Measurements from ENCODE around the gene SEC24D. TPM values are rescaled to one million over a fixed set of nuclear protein-coding genes. Genes with fewer than 3 reads are reported as not detected.

Gene SEC24D
- total RNA-seq, 6 donors from 2014 or later: 33.5 to 86.7 (median 50.3) TPM

GRCh38 chr4:118821590-118822293 lies 14.2 kb downstream of the SEC24D start:
- WGBS, 2 donors: 92 to 93% methylated on average over 5 of the region's 5 CpGs
- Histone ChIP-seq H3K27me3 (no peaks in the 10 kb centered on the region), H3K36me3 (peaks cover 0 to 27% (median 8%) of the 10 kb centered on the region in 4 donors), H3K9me3 (no peaks in the 10 kb centered on the region), H3K4me1 (peaks cover 0 to 10% (median under 1%) of the 10 kb centered on the region in 4 donors), H3K27ac (no peak overlapping the region), H3K4me3 (no peak overlapping the region)
- TF ChIP-seq POLR2AphosphoS5 (IDR thresholded peaks at IDR 0.05) (no peak), POLR2A (IDR thresholded peaks at IDR 0.05) (no peak), EP300 (IDR thresholded peaks at IDR 0.05) (no peak)
- TF ChIP-seq, protein P1, sequence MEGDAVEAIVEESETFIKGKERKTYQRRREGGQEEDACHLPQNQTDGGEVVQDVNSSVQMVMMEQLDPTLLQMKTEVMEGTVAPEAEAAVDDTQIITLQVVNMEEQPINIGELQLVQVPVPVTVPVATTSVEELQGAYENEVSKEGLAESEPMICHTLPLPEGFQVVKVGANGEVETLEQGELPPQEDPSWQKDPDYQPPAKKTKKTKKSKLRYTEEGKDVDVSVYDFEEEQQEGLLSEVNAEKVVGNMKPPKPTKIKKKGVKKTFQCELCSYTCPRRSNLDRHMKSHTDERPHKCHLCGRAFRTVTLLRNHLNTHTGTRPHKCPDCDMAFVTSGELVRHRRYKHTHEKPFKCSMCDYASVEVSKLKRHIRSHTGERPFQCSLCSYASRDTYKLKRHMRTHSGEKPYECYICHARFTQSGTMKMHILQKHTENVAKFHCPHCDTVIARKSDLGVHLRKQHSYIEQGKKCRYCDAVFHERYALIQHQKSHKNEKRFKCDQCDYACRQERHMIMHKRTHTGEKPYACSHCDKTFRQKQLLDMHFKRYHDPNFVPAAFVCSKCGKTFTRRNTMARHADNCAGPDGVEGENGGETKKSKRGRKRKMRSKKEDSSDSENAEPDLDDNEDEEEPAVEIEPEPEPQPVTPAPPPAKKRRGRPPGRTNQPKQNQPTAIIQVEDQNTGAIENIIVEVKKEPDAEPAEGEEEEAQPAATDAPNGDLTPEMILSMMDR (IDR thresholded peaks at IDR 0.05): no peak
- DNase-seq: no peak
- no peak for ATAC-seq (ENCODE audit: low FRiP score in 2 of 2)

DNA sequence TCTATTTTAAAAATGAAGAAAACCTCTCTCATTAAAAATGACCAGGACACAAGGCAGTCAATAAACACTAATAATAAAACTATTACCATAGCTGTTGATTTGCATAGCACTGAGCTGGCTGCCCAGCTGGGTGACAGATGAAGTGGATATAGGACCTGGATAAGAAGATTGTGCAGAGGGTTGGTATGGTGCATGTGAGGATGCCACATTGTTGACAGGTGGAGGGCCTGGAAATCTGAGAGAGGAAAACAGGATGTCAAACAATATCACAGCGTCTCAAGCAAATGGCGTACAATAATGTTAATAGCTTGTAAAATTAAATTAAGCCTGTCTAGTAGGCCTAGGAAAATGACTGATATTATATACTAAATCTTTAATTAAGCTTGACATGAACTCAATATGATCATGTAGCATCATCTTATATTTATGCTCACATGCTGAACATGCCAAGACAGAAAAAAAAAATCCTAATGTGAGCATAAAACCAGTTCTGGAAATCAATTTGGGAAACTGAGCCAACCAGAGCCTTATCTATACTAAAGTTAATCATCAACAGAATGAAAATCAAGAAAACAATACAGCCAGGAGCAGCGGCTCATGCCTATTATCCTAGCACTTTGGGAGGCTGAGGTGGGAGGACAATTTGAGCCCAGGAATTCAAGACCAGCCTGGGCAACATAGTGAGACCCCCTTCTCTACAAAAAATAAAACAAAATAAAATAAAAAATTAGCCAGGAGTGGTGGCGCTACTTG lies 18.6 kb downstream of the SEC24D start:
- DNase-seq (no peak), ATAC-seq (ENCODE audit: low FRiP score in 2 of 2) (no peak)
- TF ChIP-seq POLR2AphosphoS5 (IDR thresholded peaks at IDR 0.05) (no peak), POLR2A (IDR thresholded peaks at IDR 0.05) (no peak), EP300 (IDR thresholded peaks at IDR 0.05) (no peak)
- TF ChIP-seq, protein P1 (IDR thresholded peaks at IDR 0.05): no peak
- H3K4me3 ChIP-seq: no peak overlapping the region
- no peaks in the 10 kb centered on the region for H3K9me3 ChIP-seq
- H3K27me3 ChIP-seq: no peaks in the 10 kb centered on the region
- no peak overlapping the region for H3K27ac ChIP-seq
- H3K36me3 ChIP-seq: peaks cover 25 to 47% (median 33%) of the 10 kb centered on the region in 4 donors
- no peaks in the 10 kb centered on the region for H3K4me1 ChIP-seq
- 94% methylated on average over 4 of the region's 4 CpGs for WGBS, 2 donors

DNA sequence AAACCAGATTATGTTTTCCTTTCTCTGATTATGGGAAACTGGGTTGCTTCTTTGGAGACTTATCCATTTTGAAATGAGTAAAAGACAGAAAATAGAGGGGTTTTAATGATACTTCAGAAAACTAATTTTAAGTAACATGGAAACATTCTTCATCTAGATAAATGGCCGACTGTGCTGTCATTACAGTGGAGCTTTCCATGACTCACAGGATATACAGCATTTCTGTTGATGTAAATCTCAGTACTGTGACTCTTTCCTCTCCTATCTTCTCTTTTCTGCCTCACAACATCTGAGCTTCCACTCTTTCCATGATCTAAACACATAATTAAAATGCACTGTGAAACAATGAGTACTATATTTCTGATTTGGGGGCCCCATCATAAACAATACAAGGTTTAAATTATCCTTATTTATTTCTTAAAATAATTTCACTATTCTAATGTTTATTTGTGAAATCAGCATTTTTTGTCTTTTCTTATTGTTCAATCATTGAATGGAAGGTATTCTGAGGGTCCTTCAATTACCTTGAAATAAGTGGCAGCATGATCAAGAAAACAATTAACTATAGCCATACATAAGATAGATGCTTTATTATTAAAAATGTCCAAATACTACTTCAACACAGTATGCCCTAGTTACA lies 19.3 kb downstream of the SEC24D start:
- no peaks in the 10 kb centered on the region for H3K27me3 ChIP-seq
- no peaks in the 10 kb centered on the region for H3K4me1 ChIP-seq
- peaks cover 25 to 53% (median 40%) of the 10 kb centered on the region in 4 donors for H3K36me3 ChIP-seq
- no peak for ATAC-seq (ENCODE audit: low FRiP score in 2 of 2)
- no peak for TF ChIP-seq POLR2A (IDR thresholded peaks at IDR 0.05)
- TF ChIP-seq EP300 (IDR thresholded peaks at IDR 0.05): no peak
- TF ChIP-seq, protein P1 (IDR thresholded peaks at IDR 0.05): no peak
- no peak for TF ChIP-seq POLR2AphosphoS5 (IDR thresholded peaks at IDR 0.05)
- no peak for DNase-seq
- 0 to 38% methylated on average over 1 of the region's 1 CpG for WGBS, 2 donors
- no peak overlapping the region for H3K27ac ChIP-seq
- H3K9me3 ChIP-seq: no peaks in the 10 kb centered on the region
- no peak overlapping the region for H3K4me3 ChIP-seq

GRCh38 chr4:118814891-118815290 lies 21.0 kb downstream of the SEC24D start:
- peaks cover 0 to 4% (median 0%) of the 10 kb centered on the region in 4 donors for H3K4me1 ChIP-seq
- no peak overlapping the region for H3K27ac ChIP-seq
- no peaks in the 10 kb centered on the region for H3K27me3 ChIP-seq
- no peaks in the 10 kb centered on the region for H3K9me3 ChIP-seq
- H3K4me3 ChIP-seq: no peak overlapping the region
- no peak for ATAC-seq (ENCODE audit: low FRiP score in 2 of 2)
- H3K36me3 ChIP-seq: peaks cover 29 to 66% (median 51%) of the 10 kb centered on the region in 4 donors
- WGBS, 2 donors: 98 to 100% methylated on average over 3 of the region's 3 CpGs
- no peak for DNase-seq
- TF ChIP-seq POLR2A (IDR thresholded peaks at IDR 0.05): no peak

- DNase-seq: no peak
- H3K4me1 ChIP-seq: peaks cover 0 to 4% (median 0%) of the 10 kb centered on the region in 4 donors
- H3K27ac ChIP-seq: no peak overlapping the region
- TF ChIP-seq, protein P1 (IDR thresholded peaks at IDR 0.05): no peak
- no peak for TF ChIP-seq POLR2AphosphoS5 (IDR thresholded peaks at IDR 0.05)
- no peak for TF ChIP-seq POLR2A (IDR thresholded peaks at IDR 0.05)
- TF ChIP-seq EP300 (IDR thresholded peaks at IDR 0.05): no peak
- no peaks in the 10 kb centered on the region for H3K9me3 ChIP-seq
- WGBS, 2 donors: 67 to 69% methylated on average over 4 of the region's 4 CpGs
- H3K36me3 ChIP-seq: peaks cover 29 to 74% (median 55%) of the 10 kb centered on the region in 4 donors
- no peaks in the 10 kb centered on the region for H3K27me3 ChIP-seq
- H3K4me3 ChIP-seq: no peak overlapping the region
- no peak for ATAC-seq (ENCODE audit: low FRiP score in 2 of 2)
These were observed 21.9 kb downstream of the SEC24D start for GRCh38 chr4:118814058-118814457.
